ENCODE measurements around the gene SYNPO.

SYNPO gene

DNA sequence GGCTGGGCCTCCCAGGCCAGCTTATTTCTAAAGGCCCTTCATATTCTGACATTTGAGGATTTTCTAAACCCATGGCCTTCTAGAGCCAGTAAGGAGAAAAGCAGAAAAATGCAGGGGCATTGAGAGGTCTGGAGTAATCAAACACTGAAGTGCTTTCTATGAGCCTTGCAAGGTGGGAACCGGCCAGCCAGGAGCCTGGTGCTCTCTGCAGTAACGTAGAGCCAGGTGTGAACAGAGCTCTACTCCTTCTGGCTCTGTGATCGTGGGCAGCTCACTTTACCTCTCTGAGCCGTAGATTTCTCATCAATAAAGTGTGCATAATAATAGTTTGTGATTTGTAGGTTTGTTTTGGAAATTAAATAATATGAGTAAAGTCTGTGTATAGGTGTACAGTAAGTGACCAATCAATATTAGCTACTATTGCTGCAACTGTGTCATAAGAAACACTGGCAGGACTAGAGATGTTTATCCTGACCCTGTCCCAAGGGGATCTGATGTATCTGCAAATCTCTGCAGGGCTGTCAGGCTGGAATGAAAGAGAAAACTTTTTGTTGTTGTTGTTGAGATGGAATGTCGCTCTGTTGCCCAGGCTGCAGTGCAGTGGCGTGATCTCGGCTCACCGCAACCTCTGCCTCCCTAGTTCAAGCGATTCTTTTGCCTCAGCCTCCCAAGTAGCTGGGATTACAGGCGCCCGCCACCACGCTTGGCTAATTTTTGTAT is 2.7 kb downstream of the SYNPO start:
- DNase-seq = no peak

- DNase-seq = no peak
These were observed 3.6 kb downstream of the SYNPO start for GRCh38 chr5:150644058-150644457.

DNA sequence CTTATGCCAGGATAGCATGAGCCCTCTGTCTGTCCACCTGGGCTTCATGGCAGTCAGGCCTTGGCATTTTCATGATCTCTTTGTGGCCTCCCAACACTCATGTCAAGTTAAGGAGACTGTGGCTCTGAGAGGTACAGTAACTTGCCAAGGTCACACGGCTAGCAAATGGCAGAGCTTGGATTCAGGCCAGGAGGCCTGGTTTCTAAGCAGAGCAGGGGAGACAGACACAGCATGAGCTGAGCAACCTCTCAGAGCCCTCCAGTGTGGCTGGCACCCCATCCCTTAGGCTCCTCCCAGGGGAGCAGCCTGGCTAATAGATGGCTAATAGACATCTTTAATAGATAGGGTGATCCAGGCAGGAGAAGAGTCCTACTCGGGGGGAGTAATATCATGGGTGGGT is 4.1 kb downstream of the SYNPO start:
- DNase-seq = no peak

GRCh38 chr5:150645070-150645700 is 4.7 kb downstream of the SYNPO start:
- no peak for DNase-seq

DNA sequence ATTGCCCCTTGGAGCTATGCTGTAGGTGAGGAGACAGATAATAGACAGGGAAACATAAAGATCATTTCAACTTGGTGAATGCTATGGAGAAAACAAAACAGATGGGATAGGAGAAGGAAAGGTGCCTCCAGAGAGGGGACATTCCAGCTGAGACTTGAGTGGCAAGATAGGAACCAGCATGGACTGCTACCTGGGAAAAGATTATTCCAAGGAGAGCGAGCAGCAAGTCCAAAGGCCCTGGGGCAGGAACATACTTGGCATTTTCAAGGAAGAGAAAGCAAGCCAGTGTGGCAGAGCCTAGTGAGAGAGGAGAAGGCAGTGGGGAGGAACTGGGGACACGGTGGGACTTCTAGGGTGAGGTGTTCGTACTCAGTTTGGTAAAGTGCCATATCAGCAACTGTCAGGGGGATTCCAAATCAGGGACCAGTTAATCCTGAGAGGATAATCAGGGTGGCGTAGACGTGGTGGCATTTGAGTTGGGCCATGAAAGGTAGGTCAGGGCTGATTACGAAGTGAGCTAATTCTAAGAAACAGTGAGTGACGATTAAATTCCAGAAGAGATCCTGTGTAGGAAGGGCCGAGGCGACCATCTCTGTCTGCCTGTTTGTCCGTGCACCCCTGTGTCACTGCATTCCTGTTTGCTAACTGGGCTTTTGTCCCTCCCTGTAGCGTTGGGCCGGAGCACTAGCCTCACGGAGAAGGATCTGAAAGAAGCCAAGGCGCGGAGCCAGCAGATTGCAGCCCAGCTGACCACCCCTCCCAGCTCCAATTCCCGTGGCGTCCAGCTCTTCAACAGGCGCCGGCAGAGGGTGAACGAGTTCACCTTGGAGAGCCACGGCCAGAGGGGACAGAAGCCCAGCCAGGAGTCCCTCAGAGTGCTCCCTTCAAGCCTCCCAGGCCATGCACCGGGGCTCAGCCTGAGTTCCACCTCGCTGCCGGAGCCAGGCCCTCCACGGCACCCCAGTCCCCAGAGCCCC is 7.1 kb downstream of the SYNPO start:
- no peak for DNase-seq

- DNase-seq = no peak
These were observed 8.0 kb downstream of the SYNPO start for GRCh38 chr5:150648294-150649107.

DNA sequence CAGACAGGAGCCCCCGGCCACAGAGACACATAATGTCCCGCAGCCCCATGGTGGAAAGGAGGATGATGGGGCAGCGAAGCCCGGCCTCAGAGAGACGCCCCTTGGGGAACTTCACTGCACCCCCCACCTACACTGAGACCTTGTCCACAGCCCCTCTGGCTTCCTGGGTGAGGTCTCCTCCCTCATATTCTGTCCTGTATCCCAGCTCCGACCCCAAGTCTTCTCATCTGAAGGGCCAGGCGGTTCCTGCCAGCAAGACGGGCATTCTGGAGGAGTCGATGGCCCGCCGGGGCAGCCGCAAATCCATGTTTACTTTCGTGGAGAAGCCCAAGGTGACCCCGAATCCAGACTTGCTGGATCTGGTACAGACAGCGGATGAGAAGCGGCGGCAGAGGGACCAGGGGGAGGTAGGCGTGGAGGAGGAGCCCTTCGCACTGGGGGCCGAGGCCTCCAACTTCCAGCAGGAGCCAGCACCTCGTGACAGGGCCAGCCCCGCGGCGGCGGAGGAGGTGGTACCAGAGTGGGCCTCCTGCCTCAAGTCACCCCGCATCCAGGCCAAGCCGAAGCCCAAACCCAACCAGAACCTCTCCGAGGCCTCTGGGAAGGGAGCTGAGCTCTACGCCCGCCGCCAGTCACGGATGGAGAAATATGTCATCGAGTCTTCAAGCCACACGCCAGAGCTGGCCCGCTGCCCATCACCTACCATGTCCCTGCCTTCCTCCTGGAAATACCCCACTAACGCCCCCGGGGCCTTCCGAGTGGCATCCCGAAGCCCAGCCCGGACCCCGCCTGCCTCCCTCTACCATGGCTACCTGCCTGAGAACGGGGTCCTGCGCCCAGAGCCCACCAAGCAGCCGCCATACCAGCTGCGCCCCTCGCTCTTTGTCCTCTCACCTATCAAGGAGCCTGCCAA is 8.9 kb downstream of the SYNPO start:
- DNase-seq = no peak

DNA sequence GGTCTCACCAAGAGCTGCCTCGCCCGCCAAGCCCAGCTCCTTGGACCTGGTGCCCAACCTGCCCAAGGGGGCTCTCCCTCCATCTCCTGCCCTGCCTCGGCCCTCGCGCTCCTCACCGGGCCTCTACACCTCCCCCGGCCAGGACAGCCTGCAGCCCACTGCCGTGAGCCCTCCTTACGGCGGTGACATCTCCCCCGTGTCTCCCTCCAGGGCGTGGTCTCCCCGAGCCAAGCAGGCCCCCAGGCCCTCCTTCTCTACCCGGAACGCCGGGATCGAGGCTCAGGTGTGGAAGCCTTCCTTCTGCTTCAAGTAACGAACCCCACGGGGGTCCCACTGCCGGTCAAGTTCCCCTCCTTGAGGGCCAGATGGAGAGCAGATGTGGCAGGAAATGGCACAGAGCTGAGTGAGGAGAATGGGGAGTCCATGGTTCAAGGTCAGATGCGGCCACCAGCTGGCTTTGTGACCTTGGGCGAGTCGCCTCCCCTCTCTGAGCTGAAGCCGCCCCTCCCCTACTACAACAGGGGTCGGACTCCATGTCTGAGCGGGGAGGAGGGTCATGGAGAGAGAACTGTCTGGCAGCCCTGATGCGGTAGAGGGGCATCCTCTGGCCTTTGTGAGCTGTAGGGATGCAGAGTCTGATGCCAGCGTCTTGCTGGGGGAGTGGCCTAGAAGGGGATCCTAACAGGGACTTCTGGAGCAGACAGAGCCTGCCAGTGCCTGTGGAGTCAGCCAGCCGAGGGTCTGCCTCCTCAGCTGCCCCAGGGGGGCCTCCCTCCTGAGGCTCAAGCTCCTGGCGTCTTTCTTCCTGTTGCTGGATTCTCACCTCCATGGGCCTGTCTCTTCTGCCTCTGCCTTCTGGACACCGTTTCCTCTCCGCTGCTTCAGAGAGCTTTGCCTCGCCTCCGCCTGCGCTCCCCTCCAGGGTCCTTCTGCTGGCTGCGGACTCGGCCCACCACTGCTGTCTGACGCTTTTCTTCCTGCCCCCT is 9.9 kb downstream of the SYNPO start:
- DNase-seq = no peak

DNA sequence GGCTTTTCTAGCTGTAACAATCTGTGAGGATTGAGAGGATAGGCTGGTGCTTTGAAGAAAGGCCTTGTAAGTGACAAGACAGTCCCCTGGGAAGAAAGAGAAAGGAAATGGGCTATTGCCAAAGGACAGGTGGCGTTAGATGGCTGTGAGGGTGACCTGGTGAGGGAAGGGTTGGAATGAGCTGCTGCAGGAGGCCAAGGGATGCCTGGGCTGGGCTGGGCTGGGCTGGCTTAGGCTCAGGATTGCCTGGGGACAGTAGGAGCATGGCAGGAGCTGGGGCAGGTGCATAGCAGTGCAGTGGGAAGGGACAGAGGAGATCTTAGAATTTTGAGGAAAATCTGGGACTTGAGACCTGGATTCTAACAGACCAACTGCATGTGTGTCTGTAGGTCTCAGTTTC is 10.9 kb downstream of the SYNPO start:
- no peak for DNase-seq

DNA sequence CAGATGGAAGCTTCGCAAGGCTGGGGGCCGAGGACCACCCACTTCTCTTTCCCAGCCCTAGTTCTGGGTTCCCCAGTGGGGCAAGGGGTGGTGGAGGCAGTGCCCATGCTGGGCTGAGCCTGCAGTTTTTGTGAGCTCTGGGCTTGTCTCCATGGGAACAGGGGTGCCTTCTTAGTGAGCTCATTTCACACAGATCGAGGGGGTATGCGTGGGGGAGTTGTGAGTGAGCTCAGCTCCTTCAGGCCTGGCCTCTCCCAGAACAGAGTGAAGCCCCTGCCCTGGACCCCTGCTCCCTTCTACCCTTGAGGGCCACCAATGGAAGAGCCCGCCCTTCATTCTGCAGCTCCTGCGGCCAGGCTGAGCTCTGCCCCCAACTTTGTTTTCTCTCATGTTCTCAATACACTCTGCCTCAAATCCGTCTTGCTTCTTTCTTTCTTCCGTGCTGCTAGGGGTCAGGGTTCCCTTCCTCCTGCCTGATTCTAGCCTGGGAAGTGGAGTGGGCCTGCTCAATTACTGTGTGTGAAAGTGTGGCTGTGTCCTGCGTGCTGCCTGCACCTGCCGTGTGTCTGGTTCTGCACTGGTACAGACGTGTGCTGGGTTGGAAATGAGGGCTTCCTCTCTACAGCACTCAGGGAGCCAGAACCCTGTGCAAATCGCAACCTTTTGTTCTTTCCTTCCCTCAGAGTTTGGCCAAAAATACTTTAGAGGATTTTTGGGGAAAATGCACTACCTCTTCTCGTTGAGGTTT is 11.6 kb downstream of the SYNPO start:
- DNase-seq = no peak

DNA sequence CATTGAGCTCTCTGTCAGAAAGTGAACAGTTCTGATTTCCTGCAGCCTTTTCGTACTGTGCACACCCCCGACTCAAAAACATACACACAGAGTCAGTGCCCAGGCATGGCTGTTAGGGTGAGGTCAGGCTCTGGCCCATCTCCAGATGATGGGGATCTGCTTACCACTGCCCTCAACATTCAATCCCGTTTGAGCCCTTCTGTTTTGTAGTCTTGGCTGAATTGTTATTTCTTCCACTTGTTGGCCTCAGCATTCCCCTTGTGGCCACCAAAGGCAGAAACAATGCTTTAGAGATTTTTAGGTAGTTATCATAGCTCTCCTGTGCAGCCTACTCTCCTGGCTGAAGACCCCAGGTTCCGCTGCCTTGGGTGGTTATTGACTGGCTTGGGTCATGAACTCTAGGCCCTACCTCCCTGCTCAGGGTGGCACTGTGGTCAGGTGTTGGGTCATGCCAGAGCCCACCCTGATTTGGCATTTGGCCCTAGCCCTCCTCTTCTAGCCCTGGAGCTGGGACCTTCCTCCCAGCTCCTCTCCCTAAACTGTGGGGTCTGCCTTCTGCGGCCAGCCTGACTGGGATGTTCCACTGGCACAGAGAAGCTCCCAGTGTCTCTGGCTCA is 12.8 kb downstream of the SYNPO start:
- DNase-seq = no peak

- no peak for DNase-seq
These were observed 13.5 kb downstream of the SYNPO start for GRCh38 chr5:150653762-150654556.

- DNase-seq = no peak
These were observed 14.8 kb downstream of the SYNPO start for GRCh38 chr5:150655221-150655620.

DNA sequence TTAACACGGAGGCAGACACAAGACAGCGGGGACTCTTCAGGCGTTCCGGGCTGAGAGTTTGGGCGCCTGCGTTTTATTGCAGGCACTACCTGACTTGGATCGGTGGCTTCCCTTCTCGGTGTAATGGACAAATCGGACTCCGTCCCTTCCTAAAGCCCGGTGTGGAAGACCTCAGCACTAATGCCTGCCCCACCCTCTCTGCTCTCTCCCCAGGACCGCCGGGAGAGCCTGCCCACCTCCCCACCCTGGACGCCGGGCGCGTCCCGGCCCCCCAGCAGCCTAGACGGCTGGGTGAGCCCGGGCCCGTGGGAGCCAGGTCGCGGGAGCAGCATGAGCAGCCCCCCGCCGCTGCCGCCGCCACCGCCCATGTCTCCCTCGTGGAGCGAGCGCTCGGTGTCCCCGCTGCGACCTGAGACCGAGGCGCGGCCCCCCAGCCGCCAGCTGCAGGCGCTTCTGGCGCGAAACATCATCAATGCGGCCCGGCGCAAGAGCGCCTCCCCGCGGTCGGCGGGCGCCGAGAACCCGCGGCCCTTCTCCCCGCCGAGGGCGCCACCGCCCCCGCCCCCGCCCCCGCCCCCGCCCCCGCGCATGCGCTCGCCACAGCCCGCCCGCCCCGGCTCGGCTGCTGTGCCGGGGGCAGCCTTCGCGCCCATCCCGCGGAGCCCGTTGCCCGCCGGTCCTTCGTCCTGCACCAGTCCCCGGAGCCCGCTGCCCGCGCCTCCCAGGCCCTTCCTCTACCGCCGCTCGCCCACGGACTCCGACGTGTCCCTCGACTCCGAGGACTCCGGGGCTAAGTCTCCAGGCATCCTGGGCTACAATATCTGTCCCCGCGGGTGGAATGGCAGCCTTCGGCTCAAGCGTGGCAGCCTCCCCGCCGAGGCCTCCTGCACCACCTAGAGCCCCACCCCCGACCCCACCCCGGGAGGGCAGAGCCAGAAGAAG is 16.0 kb downstream of the SYNPO start:
- DNase-seq = peak; percentile 73

DNA sequence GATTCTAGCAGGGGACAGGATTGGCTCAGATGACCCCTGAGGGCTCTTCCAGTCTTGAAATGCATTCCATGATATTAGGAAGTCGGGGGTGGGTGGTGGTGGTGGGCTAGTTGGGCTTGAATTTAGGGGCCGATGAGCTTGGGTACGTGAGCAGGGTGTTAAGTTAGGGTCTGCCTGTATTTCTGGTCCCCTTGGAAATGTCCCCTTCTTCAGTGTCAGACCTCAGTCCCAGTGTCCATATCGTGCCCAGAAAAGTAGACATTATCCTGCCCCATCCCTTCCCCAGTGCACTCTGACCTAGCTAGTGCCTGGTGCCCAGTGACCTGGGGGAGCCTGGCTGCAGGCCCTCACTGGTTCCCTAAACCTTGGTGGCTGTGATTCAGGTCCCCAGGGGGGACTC is 17.7 kb downstream of the SYNPO start:
- no peak for DNase-seq

GRCh38 chr5:150658699-150659265 is 18.3 kb downstream of the SYNPO start:
- no peak for DNase-seq
